GM21737 (cell line): ENCODE data around the gene ERMARD.
"Not testable (repeated sequence)": the region's sequence is repeated elsewhere in the genome, so short reads cannot be mapped to it uniquely, and the experiment has no call there.

Source experiments
- ATAC-seq: cut with Tn5 transposase; IDR thresholded peaks from one replicate; pipeline ENCODE4 v1.9.1; 2021; ENCODE audit warnings: mild to moderate bottlenecking, moderate library complexity; ENCODE audit not compliant: unreplicated experiment

ERMARD gene

DNA sequence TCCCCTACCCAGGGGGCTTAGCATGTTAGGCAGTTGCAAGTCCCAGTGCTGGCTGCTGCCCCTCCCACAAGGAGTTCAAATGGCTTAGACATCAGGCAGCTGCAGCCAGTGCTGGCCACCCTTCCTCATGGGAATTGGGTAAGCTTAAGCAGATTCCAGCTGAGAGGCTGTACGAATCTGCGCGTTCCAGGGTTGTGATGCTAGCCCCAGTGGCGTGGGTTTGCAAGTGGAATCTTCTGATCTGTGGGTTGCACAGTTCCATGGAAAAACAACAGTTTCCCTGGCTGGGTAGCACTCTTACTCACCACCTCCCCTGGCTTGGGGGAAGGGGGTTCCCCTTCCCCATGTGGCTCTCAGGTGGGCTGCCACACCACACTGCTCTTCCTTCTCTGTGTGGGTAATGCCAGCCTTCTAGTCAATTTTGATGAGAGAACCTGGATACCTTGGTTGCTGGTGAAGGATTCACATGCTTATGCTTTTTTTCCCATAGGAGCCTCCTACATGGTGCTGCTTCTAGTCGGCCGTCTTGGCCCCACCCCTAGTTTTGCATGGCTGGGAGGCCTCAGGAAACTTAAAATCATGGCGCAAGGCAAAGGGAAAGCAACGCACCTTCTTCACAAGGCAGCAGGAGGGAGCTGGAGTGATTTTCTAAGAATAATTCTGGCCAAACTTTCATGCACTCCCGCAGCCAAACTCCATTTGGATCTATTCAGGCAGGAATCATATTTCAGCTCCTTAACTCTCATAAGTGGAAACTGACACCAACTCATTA, 13.0 kb upstream of the ERMARD start:
- no peak for ATAC-seq

- ATAC-seq: no peak
Observed at GRCh38 chr6:169738976-169739529, 12.4 kb upstream of the ERMARD start.

GRCh38 chr6:169741344-169741743, 10.1 kb upstream of the ERMARD start:
- no peak for ATAC-seq

DNA sequence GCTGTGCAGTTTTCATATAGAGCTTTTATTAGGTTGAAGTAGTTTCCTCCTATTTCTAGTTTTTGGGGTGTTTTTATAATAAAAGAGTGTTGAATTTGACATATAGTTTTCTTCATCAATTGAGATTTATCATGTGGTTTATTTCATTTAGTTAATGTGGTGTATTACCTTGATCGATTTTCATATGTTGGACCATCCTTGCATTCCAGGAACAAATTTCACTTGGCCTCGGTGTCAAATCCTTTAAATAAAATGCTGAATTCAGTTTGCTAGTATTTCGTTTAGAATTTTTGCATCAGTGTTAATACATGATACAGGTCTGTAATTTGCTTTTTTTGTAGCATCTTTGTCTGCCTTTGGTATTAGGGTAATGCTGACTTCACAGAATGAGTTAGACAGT, 6.0 kb upstream of the ERMARD start:
- ATAC-seq: no peak

- ATAC-seq: no peak
Observed at GRCh38 chr6:169746556-169746955, 4.9 kb upstream of the ERMARD start.

DNA sequence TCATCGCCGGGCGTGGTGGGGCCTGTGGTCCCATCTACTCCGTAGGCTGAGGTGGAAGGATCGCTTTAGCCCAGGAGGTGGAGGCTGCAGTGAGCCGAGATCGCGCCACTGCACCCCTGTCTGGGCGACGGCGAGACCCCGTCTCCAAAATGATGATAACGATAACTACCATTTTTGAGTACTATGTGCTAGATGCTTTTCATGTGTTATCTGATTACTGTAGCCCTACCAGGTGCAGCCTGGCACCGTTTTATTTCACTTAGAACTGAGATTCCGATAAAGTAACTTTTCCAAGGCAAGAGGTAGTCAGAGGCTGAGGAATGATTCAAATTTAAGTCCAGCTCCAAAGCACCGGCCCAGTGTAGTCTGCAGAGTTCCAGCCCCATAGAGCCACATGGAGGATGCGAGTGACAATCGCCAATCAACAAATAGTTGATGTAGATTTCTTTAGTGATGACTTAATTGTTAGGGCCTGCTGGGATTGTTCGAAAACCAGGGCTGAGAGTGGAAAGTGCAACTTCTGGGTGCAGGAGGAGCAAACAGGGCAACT, 727 bp downstream of the ERMARD start:
- ATAC-seq: no peak

DNA sequence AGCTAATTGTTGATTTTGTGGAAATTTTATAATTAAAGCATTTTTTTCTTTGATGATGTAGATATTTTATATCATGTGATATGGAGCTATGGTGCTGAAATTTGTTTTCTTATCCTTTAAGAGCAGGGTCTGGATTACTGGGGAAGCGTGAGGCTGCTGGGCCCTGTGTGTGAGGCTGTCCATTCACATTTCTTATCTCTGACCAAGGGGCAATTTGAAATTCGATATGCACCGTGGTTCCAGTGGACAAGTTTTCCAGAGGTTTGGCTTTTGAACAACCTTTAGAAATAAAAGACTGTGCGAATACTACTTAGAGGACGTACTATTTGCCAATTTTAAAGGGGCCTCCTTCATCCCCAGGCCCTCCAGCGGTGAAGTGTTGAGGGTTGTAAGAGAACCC, 3.7 kb downstream of the ERMARD start:
- ATAC-seq: no peak

- no peak for ATAC-seq
Observed at GRCh38 chr6:169763308-169763707, 11.9 kb downstream of the ERMARD start.

DNA sequence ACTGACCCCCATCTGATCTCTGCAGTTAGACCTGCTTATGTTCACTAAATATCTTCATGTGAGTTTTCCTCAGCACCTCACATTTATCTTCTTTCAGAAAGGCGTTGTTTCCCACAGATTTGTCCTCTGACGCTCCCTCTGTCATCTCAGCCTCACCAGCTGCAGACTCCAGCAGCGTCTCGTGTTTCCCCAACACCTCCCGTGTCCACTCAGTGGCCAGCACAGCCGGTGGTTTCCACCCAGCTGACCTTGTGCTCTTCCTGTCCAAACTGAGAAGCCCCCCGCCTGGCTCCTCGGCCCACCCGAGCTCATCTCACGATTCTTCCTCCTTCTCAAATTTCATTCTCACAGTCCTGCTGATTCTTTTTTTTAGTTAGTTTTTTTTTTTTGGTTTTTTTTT, 12.5 kb downstream of the ERMARD start:
- no peak for ATAC-seq

- ATAC-seq: not testable (repeated sequence)
Observed at GRCh38 chr6:169765789-169766188, 14.4 kb downstream of the ERMARD start.

- ATAC-seq: no peak
Observed at GRCh38 chr6:169766232-169766631, 14.8 kb downstream of the ERMARD start.

- ATAC-seq: no peak
Observed at GRCh38 chr6:169766921-169767736, 15.7 kb downstream of the ERMARD start.

- no peak for ATAC-seq
Observed at GRCh38 chr6:169774347-169774746, 22.9 kb downstream of the ERMARD start.

DNA sequence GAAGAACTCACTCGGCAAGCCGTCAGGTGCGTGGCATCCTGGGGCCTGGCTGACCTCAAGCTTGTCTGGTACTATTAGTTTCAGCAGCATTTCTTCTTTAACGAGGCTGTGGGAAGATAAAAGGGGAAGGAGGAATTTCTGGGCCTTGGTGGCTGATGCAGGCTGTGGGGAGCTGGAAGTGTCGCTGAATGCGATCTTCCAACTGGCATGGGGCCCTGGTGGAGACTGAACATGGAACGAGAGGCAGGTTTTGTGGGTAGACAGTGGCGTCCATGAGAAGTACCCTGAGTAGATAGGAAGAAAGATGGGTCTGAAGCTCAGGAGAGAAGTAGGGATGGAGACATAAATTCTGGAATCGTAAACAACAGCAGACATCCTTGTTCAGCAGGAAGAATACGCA, 23.9 kb downstream of the ERMARD start:
- ATAC-seq: no peak

- no peak for ATAC-seq
Observed at GRCh38 chr6:169776379-169776778, 25.0 kb downstream of the ERMARD start.

GRCh38 chr6:169777896-169778295, 26.5 kb downstream of the ERMARD start:
- ATAC-seq: no peak

GRCh38 chr6:169778646-169779045, 27.2 kb downstream of the ERMARD start:
- ATAC-seq: no peak

DNA sequence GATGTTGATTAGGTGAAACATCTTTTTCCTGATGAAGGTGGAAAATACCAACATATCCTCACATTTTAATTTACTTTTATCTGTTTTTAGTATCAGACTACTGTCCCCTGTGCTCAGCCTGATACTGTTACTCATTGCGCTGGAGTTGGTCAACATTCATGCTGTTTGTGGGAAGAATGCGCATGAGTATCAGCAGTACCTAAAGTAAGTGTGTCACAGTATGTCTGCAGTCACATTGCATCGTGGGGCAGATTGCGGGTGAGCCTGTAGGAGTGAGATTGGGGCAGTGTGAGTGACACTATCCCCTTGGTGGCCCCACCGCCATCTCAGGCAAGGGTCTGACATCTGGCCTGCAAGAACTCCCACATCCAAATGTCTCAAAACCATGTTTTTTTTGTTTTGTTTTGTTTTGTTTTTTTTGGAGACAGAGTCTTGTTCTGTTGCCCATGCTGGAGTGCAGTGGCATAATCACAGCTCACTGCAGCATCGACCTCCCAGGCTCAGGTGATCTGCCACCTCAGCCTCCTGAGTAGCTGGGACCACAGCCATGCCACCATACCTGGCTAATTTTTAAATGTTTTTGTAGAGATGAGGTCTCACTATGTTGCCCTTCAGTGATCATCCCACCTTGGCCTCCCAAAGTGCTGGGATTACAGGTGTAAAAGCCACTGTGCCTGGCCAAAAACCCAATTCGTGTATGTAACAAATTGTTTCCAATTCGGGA, 27.8 kb downstream of the ERMARD start:
- no peak for ATAC-seq

DNA sequence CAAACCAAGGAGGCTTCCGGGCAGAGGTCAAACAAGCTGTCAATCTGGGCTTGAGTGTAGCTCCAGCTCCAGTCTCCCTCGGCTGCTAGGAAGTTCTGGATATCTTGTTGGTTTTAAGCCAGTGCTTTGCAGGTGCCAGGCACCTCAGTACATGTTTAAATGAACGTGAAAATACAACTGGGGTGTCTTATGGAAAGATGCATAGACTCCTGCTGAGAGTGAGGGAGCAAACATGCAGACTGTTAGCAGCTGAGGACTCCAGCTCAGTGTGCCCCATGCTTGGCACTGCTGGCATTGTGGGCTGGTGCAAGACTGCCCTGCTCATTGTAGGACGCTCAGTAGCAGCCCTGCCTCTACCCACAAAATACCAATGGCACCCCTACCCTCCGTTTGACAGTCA, 28.5 kb downstream of the ERMARD start:
- no peak for ATAC-seq

GRCh38 chr6:169780571-169781091, 29.2 kb downstream of the ERMARD start:
- ATAC-seq: no peak

DNA sequence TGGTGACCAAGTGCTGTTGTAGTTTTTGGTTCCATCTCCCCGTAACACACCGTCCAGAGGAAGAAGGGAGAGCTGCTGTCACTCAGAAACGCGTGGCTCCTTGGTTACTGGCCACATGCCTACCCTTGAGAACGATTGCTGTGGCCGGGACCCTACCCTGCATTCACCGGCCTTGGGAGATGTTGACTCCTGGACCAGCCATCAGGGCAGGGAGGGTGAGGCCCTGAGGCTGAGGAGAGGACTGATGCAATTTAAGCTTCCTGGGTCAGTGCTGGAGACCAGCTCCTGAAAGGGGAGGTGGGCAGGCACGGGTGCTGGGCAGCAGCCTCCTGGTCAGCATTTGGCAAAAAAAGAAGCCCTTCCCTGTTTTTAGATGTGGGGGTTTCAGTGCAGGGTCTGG, 31.5 kb downstream of the ERMARD start:
- no peak for ATAC-seq
